ENCODE data around the gene SLC25A21. TPM values are rescaled to one million over a fixed set of nuclear protein-coding genes. Genes with fewer than 3 reads are reported as not detected.
A peak's percentile ranks its signal among the peaks of the same experiment; 100 is the strongest.

The SLC25A21 gene
- total RNA-seq, 1 experiment from 2014 or later = 1.4 TPM

GRCh38 chr14:36773558-36773957 lies 398.8 kb downstream of the SLC25A21 start:
- no peaks in the 10 kb centered on the region for H3K27me3 Mint-ChIP-seq (ENCODE audit: insufficient read depth, unreplicated experiment)
- BruUV-seq (replicated peaks) = no TSS peak
- H3K27ac Mint-ChIP-seq (ENCODE audit: low read depth, unreplicated experiment) = no peak overlapping the region
- intact Hi-C loops (cut with micrococcal nuclease) = loop anchor here (1.0 to 2.0 kb wide), 3 partner anchors 169 to 375 kb away; no protein-coding TSS in a partner anchor
- H3K4me3 Mint-ChIP-seq (ENCODE audit: unreplicated experiment) = no peak overlapping the region
- H3K4me1 Mint-ChIP-seq (ENCODE audit: insufficient read depth, unreplicated experiment) = peaks cover under 1% of the 10 kb centered on the region
- DNase-seq (ENCODE audit: unreplicated experiment) = peak; percentile 30
- H3K36me3 Mint-ChIP-seq (ENCODE audit: insufficient read depth, unreplicated experiment) = no peaks in the 10 kb centered on the region
- POLR2A ChIA-PET = interaction anchor here (1.0 kb wide), 1 partner anchor 169 kb away, joined by 3 read pairs; no protein-coding TSS in a partner anchor
- CTCF ChIA-PET = interaction anchor here (0.6 to 3.9 kb wide), 11 partner anchors 16 to 820 kb away, joined by 3 to 25 read pairs (median 4); no protein-coding TSS in a partner anchor
- no peaks in the 10 kb centered on the region for H3K9me3 Mint-ChIP-seq (ENCODE audit: unreplicated experiment)
- no peak for TF ChIP-seq CTCF (IDR thresholded peaks at IDR 0.05; ENCODE audit: unreplicated experiment)

GRCh38 chr14:36773136-36773540 lies 399.3 kb downstream of the SLC25A21 start:
- H3K9me3 Mint-ChIP-seq (ENCODE audit: unreplicated experiment) = no peaks in the 10 kb centered on the region
- H3K4me1 Mint-ChIP-seq (ENCODE audit: insufficient read depth, unreplicated experiment) = peaks cover 5% of the 10 kb centered on the region

GRCh38 chr14:36771028-36771640 lies 401.3 kb downstream of the SLC25A21 start:
- Mint-ChIP-seq H3K27me3 (ENCODE audit: insufficient read depth, unreplicated experiment) (no peaks in the 10 kb centered on the region), H3K27ac (ENCODE audit: low read depth, unreplicated experiment) (no peak overlapping the region), H3K4me1 (ENCODE audit: insufficient read depth, unreplicated experiment) (peaks cover 16% of the 10 kb centered on the region), H3K36me3 (ENCODE audit: insufficient read depth, unreplicated experiment) (no peaks in the 10 kb centered on the region), H3K9me3 (ENCODE audit: unreplicated experiment) (no peaks in the 10 kb centered on the region), H3K4me3 (ENCODE audit: unreplicated experiment) (no peak overlapping the region)
- no TSS peak for BruUV-seq (replicated peaks)
- intact Hi-C loops (cut with micrococcal nuclease) = no loop called here
- CTCF ChIA-PET = interaction anchor here (0.7 to 3.9 kb wide), 3 partner anchors 23 to 347 kb away, joined by 3 to 25 read pairs (median 7); no protein-coding TSS in a partner anchor
- DNase-seq (ENCODE audit: unreplicated experiment) = peak; percentile 49
- POLR2A ChIA-PET = interaction anchor here (0.6 kb wide), 2 partner anchors 344 to 346 kb away, joined by 3 read pairs; no protein-coding TSS in a partner anchor
- TF ChIP-seq CTCF (IDR thresholded peaks at IDR 0.05; ENCODE audit: unreplicated experiment) = no peak

More at GRCh38 chr14:36773136-36773540, 399.3 kb downstream of the SLC25A21 start:
- TF ChIP-seq CTCF (IDR thresholded peaks at IDR 0.05; ENCODE audit: unreplicated experiment) = peak; percentile 34
- CTCF ChIA-PET = interaction anchor here (0.6 to 3.9 kb wide), 10 partner anchors 17 to 820 kb away, joined by 3 to 25 read pairs (median 4); no protein-coding TSS in a partner anchor
- no TSS peak for BruUV-seq (replicated peaks)
- POLR2A ChIA-PET = interaction anchor here (0.6 to 1.0 kb wide), 3 partner anchors 43 to 240 kb away, joined by 3 read pairs; no protein-coding TSS in a partner anchor
- intact Hi-C loops (cut with micrococcal nuclease) = loop anchor here (1.0 to 2.0 kb wide), 3 partner anchors 169 to 376 kb away; no protein-coding TSS in a partner anchor
- H3K27me3 Mint-ChIP-seq (ENCODE audit: insufficient read depth, unreplicated experiment) = no peaks in the 10 kb centered on the region
- H3K36me3 Mint-ChIP-seq (ENCODE audit: insufficient read depth, unreplicated experiment) = no peaks in the 10 kb centered on the region
- no peak overlapping the region for H3K27ac Mint-ChIP-seq (ENCODE audit: low read depth, unreplicated experiment)
- no peak overlapping the region for H3K4me3 Mint-ChIP-seq (ENCODE audit: unreplicated experiment)
- peak; percentile 56 for DNase-seq (ENCODE audit: unreplicated experiment)

- peaks cover 25% of the 10 kb centered on the region for H3K4me1 Mint-ChIP-seq (ENCODE audit: insufficient read depth, unreplicated experiment)
- no peaks in the 10 kb centered on the region for H3K27me3 Mint-ChIP-seq (ENCODE audit: insufficient read depth, unreplicated experiment)
- no peaks in the 10 kb centered on the region for H3K9me3 Mint-ChIP-seq (ENCODE audit: unreplicated experiment)
- CTCF ChIA-PET = interaction anchor here (0.6 to 2.6 kb wide), 9 partner anchors 15 to 381 kb away, joined by 3 to 11 read pairs (median 4); no protein-coding TSS in a partner anchor
- intact Hi-C loops (cut with micrococcal nuclease) = no loop called here
- DNase-seq (ENCODE audit: unreplicated experiment) = no peak
- peak overlapping the region; percentile 9 for H3K27ac Mint-ChIP-seq (ENCODE audit: low read depth, unreplicated experiment)
- BruUV-seq (replicated peaks) = no TSS peak
- no peak overlapping the region for H3K4me3 Mint-ChIP-seq (ENCODE audit: unreplicated experiment)
- TF ChIP-seq CTCF (IDR thresholded peaks at IDR 0.05; ENCODE audit: unreplicated experiment) = no peak
- POLR2A ChIA-PET = interaction anchor here (0.5 to 2.6 kb wide), 6 partner anchors 24 to 403 kb away, joined by 3 to 12 read pairs (median 4); partner anchors contain the start of gene SLC25A21
- no peaks in the 10 kb centered on the region for H3K36me3 Mint-ChIP-seq (ENCODE audit: insufficient read depth, unreplicated experiment)
Measured at GRCh38 chr14:36768638-36769337, 403.6 kb downstream of the SLC25A21 start.

All from MCF 10A (cell line).